ENCODE data around the gene BMPR1A.

GRCh38 chr10:86944907-86945306, 188.5 kb downstream of the BMPR1A start:
- no peak for TF ChIP-seq TP53 (CRISPR knock-in tag; IDR thresholded peaks at IDR 0.05)
- no peak for TF ChIP-seq CTCF (IDR thresholded peaks at IDR 0.05)
- TF ChIP-seq CEBPB (IDR thresholded peaks at IDR 0.05) = no peak
- TF ChIP-seq MAX (IDR thresholded peaks at IDR 0.05) = no peak
- TF ChIP-seq POLR2A (IDR thresholded peaks at IDR 0.05; ENCODE audit: low read length) = no peak
- no peak for TF ChIP-seq ZSCAN20 (CRISPR knock-in tag; IDR thresholded peaks at IDR 0.05)
- TF ChIP-seq MYC (IDR thresholded peaks at IDR 0.05; ENCODE audit: borderline replicate concordance, low read length) = no peak
- TF ChIP-seq RFX5 (IDR thresholded peaks at IDR 0.05) = no peak
- TF ChIP-seq EP300 (IDR thresholded peaks at IDR 0.05) = no peak
- no peak for TF ChIP-seq MAFK (IDR thresholded peaks at IDR 0.05; ENCODE audit: partially characterized antibody)
- no peak for TF ChIP-seq RAD21 (conservative IDR thresholded peaks at IDR 0.05 in 1 of 2, IDR thresholded peaks at IDR 0.05 in 1 of 2)
